ENCODE results near the gene GGA1. TPM values are rescaled to one million over a fixed set of nuclear protein-coding genes. Genes with fewer than 3 reads are reported as not detected.
A peak's percentile ranks its signal among the peaks of the same experiment; 100 is the strongest.
"Not testable (repeated sequence)": the region's sequence is repeated elsewhere in the genome, so short reads cannot be mapped to it uniquely, and the experiment has no call there.

GGA1 gene
- total RNA-seq, 1 donor from 2014 or later: 75.8 TPM

- Mint-ChIP-seq H3K4me3 (no peak overlapping the region), H3K27ac (no peak overlapping the region), H3K9me3 (no peaks in the 10 kb centered on the region), H3K36me3 (ENCODE audit: low read depth) (no peaks in the 10 kb centered on the region), H3K27me3 (peaks cover 8% of the 10 kb centered on the region), H3K4me1 (peaks cover 10% of the 10 kb centered on the region)
- no peak for DNase-seq
- intact Hi-C loops (cut with micrococcal nuclease): no loop called here
Measured at GRCh38 chr22:37588546-37589215, 20.0 kb upstream of the GGA1 start.

GRCh38 chr22:37589636-37590035, 19.0 kb upstream of the GGA1 start:
- intact Hi-C loops (cut with micrococcal nuclease): no loop called here
- Mint-ChIP-seq H3K27me3 (peaks cover 8% of the 10 kb centered on the region), H3K4me1 (peaks cover 10% of the 10 kb centered on the region), H3K4me3 (no peak overlapping the region), H3K9me3 (no peaks in the 10 kb centered on the region), H3K36me3 (ENCODE audit: low read depth) (no peaks in the 10 kb centered on the region), H3K27ac (no peak overlapping the region)
- no peak for DNase-seq

- H3K36me3 Mint-ChIP-seq (ENCODE audit: low read depth); DNase-seq; H3K9me3 Mint-ChIP-seq; H3K27ac Mint-ChIP-seq; H3K27me3 Mint-ChIP-seq; H3K4me3 Mint-ChIP-seq; intact Hi-C loops (cut with micrococcal nuclease): not testable (repeated sequence)
- H3K4me1 Mint-ChIP-seq: peaks cover 10% of the 10 kb centered on the region
Measured at GRCh38 chr22:37591081-37591480, 17.6 kb upstream of the GGA1 start.

GRCh38 chr22:37591823-37592404, 16.7 kb upstream of the GGA1 start:
- Mint-ChIP-seq H3K27ac (peak overlapping the region; percentile 48), H3K4me1 (peaks cover 10% of the 10 kb centered on the region), H3K4me3 (peak overlapping the region; percentile 81), H3K9me3 (no peaks in the 10 kb centered on the region), H3K36me3 (ENCODE audit: low read depth) (no peaks in the 10 kb centered on the region), H3K27me3 (peaks cover 7% of the 10 kb centered on the region)
- intact Hi-C loops (cut with micrococcal nuclease): loop anchor here (1.0 to 2.0 kb wide), 2 partner anchors 25 to 54 kb away; no protein-coding TSS in a partner anchor
- no peak for DNase-seq

- H3K36me3 Mint-ChIP-seq (ENCODE audit: low read depth): no peaks in the 10 kb centered on the region
- H3K4me1 Mint-ChIP-seq: peaks cover 10% of the 10 kb centered on the region
- no peak overlapping the region for H3K4me3 Mint-ChIP-seq
- no peak for DNase-seq
- intact Hi-C loops (cut with micrococcal nuclease): no loop called here
- H3K9me3 Mint-ChIP-seq: no peaks in the 10 kb centered on the region
- H3K27ac Mint-ChIP-seq: no peak overlapping the region
- peaks cover 5% of the 10 kb centered on the region for H3K27me3 Mint-ChIP-seq
Measured at GRCh38 chr22:37594237-37594636, 14.4 kb upstream of the GGA1 start.

- Mint-ChIP-seq H3K27ac (no peak overlapping the region), H3K4me1 (peaks cover 13% of the 10 kb centered on the region), H3K9me3 (no peaks in the 10 kb centered on the region), H3K27me3 (peaks cover 25% of the 10 kb centered on the region), H3K4me3 (no peak overlapping the region), H3K36me3 (ENCODE audit: low read depth) (no peaks in the 10 kb centered on the region)
- intact Hi-C loops (cut with micrococcal nuclease): no loop called here
- DNase-seq: no peak
Measured at GRCh38 chr22:37599153-37599552, 9.5 kb upstream of the GGA1 start.

GRCh38 chr22:37601203-37601539, 7.5 kb upstream of the GGA1 start:
- no peak overlapping the region for H3K4me3 Mint-ChIP-seq
- H3K36me3 Mint-ChIP-seq (ENCODE audit: low read depth): no peaks in the 10 kb centered on the region
- peaks cover 28% of the 10 kb centered on the region for H3K4me1 Mint-ChIP-seq
- DNase-seq: no peak
- intact Hi-C loops (cut with micrococcal nuclease): no loop called here
- no peaks in the 10 kb centered on the region for H3K9me3 Mint-ChIP-seq
- H3K27me3 Mint-ChIP-seq: peaks cover 25% of the 10 kb centered on the region
- H3K27ac Mint-ChIP-seq: no peak overlapping the region

GRCh38 chr22:37601540-37602442, 6.8 kb upstream of the GGA1 start:
- Mint-ChIP-seq H3K4me3 (no peak overlapping the region), H3K27me3 (peaks cover 23% of the 10 kb centered on the region), H3K27ac (peak overlapping the region; percentile 19), H3K9me3 (no peaks in the 10 kb centered on the region), H3K4me1 (peaks cover 28% of the 10 kb centered on the region), H3K36me3 (ENCODE audit: low read depth) (no peaks in the 10 kb centered on the region)
- intact Hi-C loops (cut with micrococcal nuclease): no loop called here
- DNase-seq: no peak

GRCh38 chr22:37602546-37603277, 5.9 kb upstream of the GGA1 start:
- H3K4me1 Mint-ChIP-seq: peaks cover 33% of the 10 kb centered on the region
- H3K27ac Mint-ChIP-seq: peak overlapping the region; percentile 4
- H3K36me3 Mint-ChIP-seq (ENCODE audit: low read depth); DNase-seq; H3K4me3 Mint-ChIP-seq; intact Hi-C loops (cut with micrococcal nuclease); H3K9me3 Mint-ChIP-seq: not testable (repeated sequence)
- H3K27me3 Mint-ChIP-seq: peaks cover 23% of the 10 kb centered on the region

- no peak for DNase-seq
- Mint-ChIP-seq H3K27me3 (peaks cover 22% of the 10 kb centered on the region), H3K4me3 (no peak overlapping the region), H3K4me1 (peaks cover 41% of the 10 kb centered on the region), H3K9me3 (no peaks in the 10 kb centered on the region), H3K36me3 (ENCODE audit: low read depth) (no peaks in the 10 kb centered on the region), H3K27ac (no peak overlapping the region)
- intact Hi-C loops (cut with micrococcal nuclease): no loop called here
Measured at GRCh38 chr22:37604074-37604473, 4.6 kb upstream of the GGA1 start.

GRCh38 chr22:37604875-37605274, 3.8 kb upstream of the GGA1 start:
- Mint-ChIP-seq H3K9me3 (no peaks in the 10 kb centered on the region), H3K27ac (peak overlapping the region; percentile 75), H3K27me3 (peaks cover 21% of the 10 kb centered on the region), H3K4me3 (peak overlapping the region; percentile 52), H3K36me3 (ENCODE audit: low read depth) (no peaks in the 10 kb centered on the region), H3K4me1 (peaks cover 45% of the 10 kb centered on the region)
- intact Hi-C loops (cut with micrococcal nuclease): loop anchor here (5.0 kb wide), 1 partner anchor 202 kb away; the partner anchor contains the start of gene GCAT
- DNase-seq: peak; percentile 91

GRCh38 chr22:37607010-37607934, 1.4 kb upstream of the GGA1 start:
- H3K36me3 Mint-ChIP-seq (ENCODE audit: low read depth): no peaks in the 10 kb centered on the region
- intact Hi-C loops (cut with micrococcal nuclease): loop anchor here (1.0 to 5.0 kb wide), 2 partner anchors 123 to 200 kb away; partner anchors contain the start of gene GCAT
- peak overlapping the region; percentile 98 for H3K27ac Mint-ChIP-seq

More at GRCh38 chr22:37607010-37607934, 1.4 kb upstream of the GGA1 start:
- no peaks in the 10 kb centered on the region for H3K9me3 Mint-ChIP-seq
- DNase-seq: peak; percentile 97
- peaks cover 8% of the 10 kb centered on the region for H3K27me3 Mint-ChIP-seq
- H3K4me3 Mint-ChIP-seq: peak overlapping the region; percentile 99
- H3K4me1 Mint-ChIP-seq: peaks cover 42% of the 10 kb centered on the region
